K562 (cell line): ENCODE measurements around the gene WWP2. TPM values are rescaled to one million over a fixed set of nuclear protein-coding genes. Genes with fewer than 3 reads are reported as not detected.

ENCODE experiments used
- CBFA2T3 ChIP-seq: fragments of 450-650 bp; IDR thresholded peaks from 2 replicates; pipeline ENCODE4 v1.6.1; 2017
- CCNT2 ChIP-seq: IDR thresholded peaks from 2 replicates; pipeline ENCODE4 v1.6.1; 2011; ENCODE audit warnings: borderline replicate concordance, low read depth, mild to moderate bottlenecking, moderate library complexity, mixed read lengths, low read length; ENCODE audit not compliant: insufficient read length; ENCODE audit errors: extremely low read depth
- EP300 ChIP-seq: IDR thresholded peaks from 2 replicates; pipeline ENCODE4 v1.6.1; 2012; ENCODE audit warnings: low read length, improper control_type of control experiment
- HDAC1 ChIP-seq, 2 experiments: fragments of 450-650 bp; IDR thresholded peaks; 2 replicates each; pipeline ENCODE4 v1.6.1; 2016 to 2017; ENCODE audit warnings: inconsistent platforms in 1 of 2, mild to moderate bottlenecking in 1 of 2, moderate library complexity in 1 of 2
- LEF1 ChIP-seq: fragments of 450-650 bp; IDR thresholded peaks from 2 replicates; pipeline ENCODE4 v1.6.1; 2016; ENCODE audit warnings: mild to moderate bottlenecking
- PTTG1 ChIP-seq: fragments of 450-650 bp; IDR thresholded peaks from 2 replicates; pipeline ENCODE4 v1.6.1; 2016; ENCODE audit warnings: low read depth, mild to moderate bottlenecking, missing genetic modification characterization, missing compliant biosample characterization
- RUNX1 ChIP-seq: sonication (generic); IDR thresholded peaks from 2 replicates; pipeline ENCODE4 v1.6.1; 2016; ENCODE audit warnings: antibody characterized with exemption, low read depth
- SNIP1 ChIP-seq: fragments of 450-650 bp; IDR thresholded peaks from 2 replicates; pipeline ENCODE4 v1.7.1; 2017; ENCODE audit warnings: low read depth, mild to moderate bottlenecking
- TARDBP ChIP-seq: fragments of 450-650 bp; IDR thresholded peaks from 2 replicates; pipeline ENCODE4 v1.6.1; 2016
- YY1 ChIP-seq, 3 experiments: IDR thresholded peaks; 2 replicates each; pipeline ENCODE4 v1.6.1; 2011; ENCODE audit warnings: low read length in 2 of 3, mild to moderate bottlenecking in 2 of 3, moderate library complexity in 2 of 3, borderline replicate concordance in 1 of 3, control low read depth in 1 of 3, low read depth in 1 of 3; ENCODE audit not compliant: insufficient read depth in 3 of 3, insufficient replicate concordance in 2 of 3, control insufficient read depth in 1 of 3, insufficient read length in 1 of 3; ENCODE audit errors: extremely low read depth in 1 of 3
- ZNF766 ChIP-seq: fragments of 200-800 bp; sonication (Bioruptor generic); conservative IDR thresholded peaks from 2 replicates; pipeline ENCODE4 v1.6.1; 2016; ENCODE audit warnings: missing genetic modification characterization, missing compliant biosample characterization
- polyA plus RNA-seq, 8 experiments: library from polyadenylated mRNA; depleted of rRNA in 4 of 8; stranded (reverse) in 5 of 8; unstranded in 3 of 8; fragments of >200 nt; fragmentation: Nextera tagmentation in 2 of 8; fragmentation: Illumina TruSeq in 1 of 8; extraction: Ambion mirVana in 2 of 8; extraction: Trizol in 1 of 8; gene quantifications; 2 replicates each; pipeline versions ENCODE4 v1.2.1 to v1.2.3, GENCODE V29; 2011 to 2014; ENCODE audit warnings: inconsistent platforms in 1 of 8, missing spikeins in 1 of 8
- total RNA-seq, 7 experiments: library from RNA; depleted of rRNA in 6 of 7; stranded (reverse); fragments of >200 nt in 6 of 7; fragmentation: Illumina TruSeq in 2 of 7; extraction: Trizol in 2 of 7; gene quantifications; 2 replicates each; pipeline versions ENCODE4 v1.2.1 to v1.2.3, GENCODE V29; 2011 to 2021; ENCODE audit warnings: low replicate concordance in 1 of 7
- TF ChIP-seq, protein P1 (sequence below): fragments of 250-450 bp; sonication (Bioruptor Pico); IDR thresholded peaks from 2 replicates; pipeline ENCODE4 v1.5.0; 2021; ENCODE audit warnings: mild to moderate bottlenecking, moderate library complexity
- TF ChIP-seq, protein P2 (sequence below): fragments of 250-450 bp; sonication (Bioruptor Pico); IDR thresholded peaks from 2 replicates; pipeline ENCODE4 v1.4.0; 2020; ENCODE audit warnings: borderline replicate concordance
- TF ChIP-seq, protein P3 (sequence below), 2 experiments: fragments of 200-800 bp in 1 of 2; sonication (Bioruptor generic) in 1 of 2; sonication (generic) in 1 of 2; formaldehyde crosslinking in 1 of 2; IDR thresholded peaks in 1 of 2; conservative IDR thresholded peaks in 1 of 2; 2 replicates each; pipeline versions ENCODE4 v1.5.0 to v1.6.1; 2016 to 2020; ENCODE audit warnings: missing compliant biosample characterization in 1 of 2, missing genetic modification characterization in 1 of 2, missing genetic modification reagents in 1 of 2
- TF ChIP-seq, protein P4 (sequence below): IDR thresholded peaks from 2 replicates; pipeline ENCODE4 v1.6.1; 2014; ENCODE audit warnings: antibody characterized with exemption

The WWP2 gene
- total and polyA plus RNA-seq, 9 of the 15 experiments (the other 6 are each of a cell fraction or from before 2014, with no cell fraction given), result 1.9 to 34.4 (median 14.6) TPM

DNA sequence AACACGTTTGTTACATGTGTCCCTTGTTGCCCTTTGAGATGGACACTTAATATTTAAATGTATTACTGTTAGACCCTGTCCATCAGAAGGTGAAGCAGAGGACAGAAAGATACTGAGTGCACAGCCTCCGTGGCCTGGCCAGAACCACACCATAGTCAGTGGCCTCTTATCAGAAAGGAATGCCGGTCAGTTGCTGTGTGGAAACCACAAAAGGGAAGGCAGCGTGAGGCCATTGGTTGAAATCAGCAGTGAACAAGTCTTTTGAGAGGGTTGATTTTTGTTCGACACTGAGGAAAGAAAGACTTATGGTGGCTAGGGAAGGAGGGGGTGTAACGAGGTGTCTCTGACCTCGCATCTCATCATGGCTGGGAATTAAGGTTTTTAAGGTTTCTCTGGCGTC, 103.6 kb downstream of the WWP2 start (continued):
- TF ChIP-seq, protein P1, sequence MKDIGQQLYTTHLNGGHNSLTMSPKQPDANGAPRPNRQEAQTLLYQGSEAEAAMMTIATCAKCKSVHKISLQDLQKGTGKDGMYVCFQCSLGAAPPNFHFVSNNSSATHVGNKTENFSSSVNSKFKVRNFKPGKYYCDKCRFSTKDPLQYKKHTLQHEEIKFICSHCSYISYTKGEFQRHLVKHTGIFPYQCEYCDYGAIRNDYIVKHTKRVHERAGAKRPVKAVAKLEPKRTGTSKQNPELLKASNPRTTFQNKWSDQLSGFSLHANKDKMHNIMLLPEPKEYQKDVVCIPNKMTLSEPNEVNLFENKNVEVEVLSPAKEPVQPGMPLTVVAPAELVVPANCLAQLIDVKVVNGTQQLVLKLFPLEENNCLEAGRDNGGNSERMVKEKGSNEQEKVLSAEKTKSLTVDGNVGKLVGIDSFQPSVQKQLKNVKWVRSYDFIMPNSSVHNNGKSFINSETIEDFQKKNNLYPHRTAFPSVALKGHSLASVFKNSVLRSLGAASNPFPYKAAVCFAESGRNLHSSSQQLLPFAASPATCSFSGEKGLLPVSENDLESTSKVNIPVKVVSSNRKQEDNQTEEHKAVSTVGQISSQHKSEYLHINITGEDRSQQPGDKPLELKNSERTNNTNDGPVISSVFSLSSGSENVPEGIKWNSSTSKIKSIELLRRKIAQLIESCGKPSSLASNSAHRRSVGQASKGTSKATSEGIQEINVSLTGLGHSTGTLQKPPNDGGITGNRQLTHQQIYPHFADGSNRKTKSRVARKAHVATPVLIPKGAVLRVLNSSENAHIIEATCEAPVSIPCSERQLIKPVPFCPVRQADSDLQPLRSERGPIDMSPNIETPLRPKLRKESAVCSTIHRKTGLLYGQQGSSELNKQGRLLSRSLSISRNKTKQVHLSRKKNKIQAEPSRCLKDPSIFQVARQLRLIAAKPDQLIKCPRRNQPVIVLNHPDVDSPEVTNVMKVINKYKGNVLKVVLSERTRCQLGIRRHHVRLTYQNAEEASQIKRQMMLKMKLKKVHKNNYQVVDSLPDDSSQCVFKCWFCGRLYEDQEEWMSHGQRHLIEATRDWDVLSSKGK, result no peak
- TF ChIP-seq ZNF766 (CRISPR knock-in tag), result peak; percentile 99
- TF ChIP-seq, protein P2, sequence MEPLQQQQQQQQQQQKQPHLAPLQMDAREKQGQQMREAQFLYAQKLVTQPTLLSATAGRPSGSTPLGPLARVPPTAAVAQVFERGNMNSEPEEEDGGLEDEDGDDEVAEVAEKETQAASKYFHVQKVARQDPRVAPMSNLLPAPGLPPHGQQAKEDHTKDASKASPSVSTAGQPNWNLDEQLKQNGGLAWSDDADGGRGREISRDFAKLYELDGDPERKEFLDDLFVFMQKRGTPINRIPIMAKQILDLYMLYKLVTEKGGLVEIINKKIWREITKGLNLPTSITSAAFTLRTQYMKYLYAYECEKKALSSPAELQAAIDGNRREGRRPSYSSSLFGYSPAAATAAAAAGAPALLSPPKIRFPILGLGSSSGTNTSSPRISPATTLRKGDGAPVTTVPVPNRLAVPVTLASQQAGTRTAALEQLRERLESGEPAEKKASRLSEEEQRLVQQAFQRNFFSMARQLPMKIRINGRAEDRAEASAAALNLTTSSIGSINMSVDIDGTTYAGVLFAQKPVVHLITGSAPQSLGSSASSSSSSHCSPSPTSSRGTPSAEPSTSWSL (CRISPR knock-in tag), result no peak
- no peak for TF ChIP-seq SNIP1
- no peak for TF ChIP-seq CCNT2
- TF ChIP-seq YY1 (IDR thresholded peaks at IDR 0.05; ENCODE audit: borderline replicate concordance in 1 of 3, control insufficient read depth in 1 of 3, extremely low read depth in 1 of 3, insufficient read depth in 3 of 3, insufficient read length in 1 of 3, insufficient replicate concordance in 2 of 3, low read depth in 1 of 3, low read length in 2 of 3), result peak in 1 of 3 experiments; percentile 58
- TF ChIP-seq, protein P3, sequence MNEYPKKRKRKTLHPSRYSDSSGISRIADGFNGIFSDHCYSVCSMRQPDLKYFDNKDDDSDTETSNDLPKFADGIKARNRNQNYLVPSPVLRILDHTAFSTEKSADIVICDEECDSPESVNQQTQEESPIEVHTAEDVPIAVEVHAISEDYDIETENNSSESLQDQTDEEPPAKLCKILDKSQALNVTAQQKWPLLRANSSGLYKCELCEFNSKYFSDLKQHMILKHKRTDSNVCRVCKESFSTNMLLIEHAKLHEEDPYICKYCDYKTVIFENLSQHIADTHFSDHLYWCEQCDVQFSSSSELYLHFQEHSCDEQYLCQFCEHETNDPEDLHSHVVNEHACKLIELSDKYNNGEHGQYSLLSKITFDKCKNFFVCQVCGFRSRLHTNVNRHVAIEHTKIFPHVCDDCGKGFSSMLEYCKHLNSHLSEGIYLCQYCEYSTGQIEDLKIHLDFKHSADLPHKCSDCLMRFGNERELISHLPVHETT (CRISPR knock-in tag; conservative IDR thresholded peaks at IDR 0.05 in 1 of 2, IDR thresholded peaks at IDR 0.05 in 1 of 2), result 0 out of 4 replicates have a peak, but pooled peaks of 1 of the 2 experiments have one; percentile 34
- peak; percentile 92 for TF ChIP-seq EP300
- 0 out of 2 replicates have a peak, but pooled peaks have one; percentile 84 for TF ChIP-seq RUNX1
- TF ChIP-seq LEF1, result peak; percentile 89
- peak in 1 of 2 experiments; percentile 26; a peak in 1 of 4 replicates for TF ChIP-seq HDAC1 (IDR thresholded peaks at IDR 0.05)
- TF ChIP-seq, protein P4, sequence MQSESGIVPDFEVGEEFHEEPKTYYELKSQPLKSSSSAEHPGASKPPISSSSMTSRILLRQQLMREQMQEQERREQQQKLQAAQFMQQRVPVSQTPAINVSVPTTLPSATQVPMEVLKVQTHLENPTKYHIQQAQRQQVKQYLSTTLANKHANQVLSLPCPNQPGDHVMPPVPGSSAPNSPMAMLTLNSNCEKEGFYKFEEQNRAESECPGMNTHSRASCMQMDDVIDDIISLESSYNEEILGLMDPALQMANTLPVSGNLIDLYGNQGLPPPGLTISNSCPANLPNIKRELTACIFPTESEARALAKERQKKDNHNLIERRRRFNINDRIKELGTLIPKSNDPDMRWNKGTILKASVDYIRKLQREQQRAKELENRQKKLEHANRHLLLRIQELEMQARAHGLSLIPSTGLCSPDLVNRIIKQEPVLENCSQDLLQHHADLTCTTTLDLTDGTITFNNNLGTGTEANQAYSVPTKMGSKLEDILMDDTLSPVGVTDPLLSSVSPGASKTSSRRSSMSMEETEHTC, result peak; percentile 43; the same call in 1 of the 2 replicates
- TF ChIP-seq CBFA2T3, result peak; percentile 50
- TF ChIP-seq TARDBP, result no peak
- TF ChIP-seq PTTG1 (tag), result no peak
